Measurements from ENCODE around the gene NVL. TPM values are rescaled to one million over a fixed set of nuclear protein-coding genes. Genes with fewer than 3 reads are reported as not detected.

The NVL gene
- total RNA-seq, 1 donor from 2014 or later: 101 TPM

DNA sequence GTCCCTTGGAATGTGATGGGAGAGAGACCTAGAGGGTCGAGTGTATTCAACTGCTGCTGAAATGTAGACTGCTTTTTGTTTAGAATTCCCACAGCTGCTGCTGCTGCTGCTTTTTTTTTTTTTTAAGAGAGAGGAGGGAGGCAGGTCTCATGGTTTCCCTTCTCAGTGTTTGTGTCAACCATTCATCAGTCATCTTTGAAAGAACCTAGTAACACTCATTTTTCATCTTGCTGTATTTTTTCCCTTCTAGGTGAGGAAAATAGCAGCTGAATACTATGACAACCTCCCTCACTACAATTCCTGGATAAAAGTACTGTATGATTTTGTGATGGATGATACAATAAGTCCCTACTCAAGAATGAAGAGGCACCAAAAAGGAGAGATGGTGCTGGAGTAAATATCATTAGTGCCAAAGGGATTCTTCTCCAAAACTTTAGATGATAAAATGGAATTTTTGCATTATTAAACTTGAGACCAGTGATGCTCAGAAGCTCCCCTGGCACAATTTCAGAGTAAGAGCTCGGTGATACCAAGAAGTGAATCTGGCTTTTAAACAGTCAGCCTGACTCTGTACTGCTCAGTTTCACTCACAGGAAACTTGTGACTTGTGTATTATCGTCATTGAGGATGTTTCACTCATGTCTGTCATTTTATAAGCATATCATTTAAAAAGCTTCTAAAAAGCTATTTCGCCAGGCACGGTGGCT is 137.7 kb downstream of the NVL start:
- H3K9me3 Mint-ChIP-seq: peaks cover 5% of the 10 kb centered on the region
- Histone ChIP-seq H3K27ac (no peak overlapping the region), H3K4me3 (no peak overlapping the region), H3K79me2 (ENCODE audit: low read depth) (peaks cover 31% of the 10 kb centered on the region), H3F3A (ENCODE audit: low read depth) (peaks cover 3% of the 10 kb centered on the region), H3K4me2 (no peak overlapping the region), H3K9ac (no peak overlapping the region), H2AFZ (replicated peaks) (no peak overlapping the region), H4K20me1 (ENCODE audit: low read depth) (no peaks in the 10 kb centered on the region), H3K36me3 (peaks cover 7% of the 10 kb centered on the region), H3K9me3 (ENCODE audit: low read depth) (no peaks in the 10 kb centered on the region), H3K27me3 (no peaks in the 10 kb centered on the region), H3K4me1 (no peaks in the 10 kb centered on the region)
- DNase-seq (ENCODE audit: low spot score): no peak
- no peak for TF ChIP-seq EZH2 (IDR thresholded peaks at IDR 0.05)
- no peak for TF ChIP-seq EZH2phosphoT487 (IDR thresholded peaks at IDR 0.05)
- TF ChIP-seq, protein P1, sequence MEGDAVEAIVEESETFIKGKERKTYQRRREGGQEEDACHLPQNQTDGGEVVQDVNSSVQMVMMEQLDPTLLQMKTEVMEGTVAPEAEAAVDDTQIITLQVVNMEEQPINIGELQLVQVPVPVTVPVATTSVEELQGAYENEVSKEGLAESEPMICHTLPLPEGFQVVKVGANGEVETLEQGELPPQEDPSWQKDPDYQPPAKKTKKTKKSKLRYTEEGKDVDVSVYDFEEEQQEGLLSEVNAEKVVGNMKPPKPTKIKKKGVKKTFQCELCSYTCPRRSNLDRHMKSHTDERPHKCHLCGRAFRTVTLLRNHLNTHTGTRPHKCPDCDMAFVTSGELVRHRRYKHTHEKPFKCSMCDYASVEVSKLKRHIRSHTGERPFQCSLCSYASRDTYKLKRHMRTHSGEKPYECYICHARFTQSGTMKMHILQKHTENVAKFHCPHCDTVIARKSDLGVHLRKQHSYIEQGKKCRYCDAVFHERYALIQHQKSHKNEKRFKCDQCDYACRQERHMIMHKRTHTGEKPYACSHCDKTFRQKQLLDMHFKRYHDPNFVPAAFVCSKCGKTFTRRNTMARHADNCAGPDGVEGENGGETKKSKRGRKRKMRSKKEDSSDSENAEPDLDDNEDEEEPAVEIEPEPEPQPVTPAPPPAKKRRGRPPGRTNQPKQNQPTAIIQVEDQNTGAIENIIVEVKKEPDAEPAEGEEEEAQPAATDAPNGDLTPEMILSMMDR (IDR thresholded peaks at IDR 0.05): no peak
- H3K27me3 Mint-ChIP-seq (ENCODE audit: insufficient read depth, low read depth): peaks cover 2% of the 10 kb centered on the region
- no peak overlapping the region for H3K27ac Mint-ChIP-seq
- H3K4me1 Mint-ChIP-seq: no peaks in the 10 kb centered on the region
- peaks cover 31% of the 10 kb centered on the region for H3K36me3 Mint-ChIP-seq
- no peak overlapping the region for H3K4me3 Mint-ChIP-seq

DNA sequence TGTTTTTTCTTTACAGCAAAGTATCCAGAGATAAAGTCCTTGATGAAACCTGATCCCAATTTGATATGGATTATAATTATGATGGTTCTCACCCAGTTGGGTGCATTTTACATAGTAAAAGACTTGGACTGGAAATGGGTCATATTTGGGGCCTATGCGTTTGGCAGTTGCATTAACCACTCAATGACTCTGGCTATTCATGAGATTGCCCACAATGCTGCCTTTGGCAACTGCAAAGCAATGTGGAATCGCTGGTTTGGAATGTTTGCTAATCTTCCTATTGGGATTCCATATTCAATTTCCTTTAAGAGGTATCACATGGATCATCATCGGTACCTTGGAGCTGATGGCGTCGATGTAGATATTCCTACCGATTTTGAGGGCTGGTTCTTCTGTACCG is 140.4 kb downstream of the NVL start:
- TF ChIP-seq, protein P1 (IDR thresholded peaks at IDR 0.05): no peak
- TF ChIP-seq EZH2phosphoT487 (IDR thresholded peaks at IDR 0.05) (no peak), EZH2 (IDR thresholded peaks at IDR 0.05) (no peak)
- H3K36me3 Mint-ChIP-seq: peaks cover 44% of the 10 kb centered on the region
- no peak overlapping the region for H2AFZ ChIP-seq (replicated peaks)
- no peaks in the 10 kb centered on the region for H3K9me3 ChIP-seq (ENCODE audit: low read depth)
- no peaks in the 10 kb centered on the region for H3F3A ChIP-seq (ENCODE audit: low read depth)
- H3K9me3 Mint-ChIP-seq: peaks cover 12% of the 10 kb centered on the region
- peaks cover 7% of the 10 kb centered on the region for H3K36me3 ChIP-seq
- no peaks in the 10 kb centered on the region for H3K27me3 ChIP-seq
- no peaks in the 10 kb centered on the region for H4K20me1 ChIP-seq (ENCODE audit: low read depth)
- H3K4me2 ChIP-seq: no peak overlapping the region
- H3K4me1 Mint-ChIP-seq: peaks cover 7% of the 10 kb centered on the region
- H3K4me3 ChIP-seq: no peak overlapping the region
- no peak for DNase-seq (ENCODE audit: low spot score)
- peaks cover 2% of the 10 kb centered on the region for H3K27me3 Mint-ChIP-seq (ENCODE audit: insufficient read depth, low read depth)
- H3K4me1 ChIP-seq: no peaks in the 10 kb centered on the region
- no peak overlapping the region for H3K9ac ChIP-seq
- H3K27ac Mint-ChIP-seq: no peak overlapping the region
- H3K4me3 Mint-ChIP-seq: no peak overlapping the region
- no peak overlapping the region for H3K27ac ChIP-seq
- peaks cover 58% of the 10 kb centered on the region for H3K79me2 ChIP-seq (ENCODE audit: low read depth)

DNA sequence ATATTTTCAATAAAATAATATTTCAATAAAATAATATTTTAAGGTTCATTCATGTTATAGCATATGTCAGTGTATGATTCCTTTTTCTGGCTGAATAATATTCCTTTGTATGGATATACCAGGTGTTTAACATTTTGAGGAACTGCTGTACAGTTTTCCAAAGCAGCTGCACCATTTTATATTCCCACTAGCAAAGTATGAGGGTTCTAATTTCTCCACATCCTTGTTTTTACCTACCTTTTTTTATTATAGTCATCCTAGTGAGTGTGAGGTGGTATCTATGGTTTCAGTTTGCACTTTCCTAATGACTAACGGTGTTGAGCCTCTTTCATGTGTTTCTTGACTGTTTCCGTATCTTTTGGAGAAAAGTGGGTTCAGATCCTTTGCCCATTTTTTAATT is 141.7 kb downstream of the NVL start:
- no peak overlapping the region for H3K4me3 ChIP-seq
- H3K27me3 ChIP-seq: no peaks in the 10 kb centered on the region
- H3K4me1 Mint-ChIP-seq: peaks cover 12% of the 10 kb centered on the region
- H3K9me3 ChIP-seq (ENCODE audit: low read depth): no peaks in the 10 kb centered on the region
- TF ChIP-seq EZH2 (IDR thresholded peaks at IDR 0.05): no peak
- TF ChIP-seq, protein P1 (IDR thresholded peaks at IDR 0.05): no peak
- no peak for TF ChIP-seq EZH2phosphoT487 (IDR thresholded peaks at IDR 0.05)
- no peak overlapping the region for H3K4me2 ChIP-seq
- peaks cover 6% of the 10 kb centered on the region for H3F3A ChIP-seq (ENCODE audit: low read depth)
- H3K27ac ChIP-seq: no peak overlapping the region
- peaks cover 12% of the 10 kb centered on the region for H3K9me3 Mint-ChIP-seq
- H3K27ac Mint-ChIP-seq: no peak overlapping the region
- peaks cover 69% of the 10 kb centered on the region for H3K79me2 ChIP-seq (ENCODE audit: low read depth)
- no peak overlapping the region for H3K9ac ChIP-seq
- no peak overlapping the region for H3K4me3 Mint-ChIP-seq
- no peaks in the 10 kb centered on the region for H3K4me1 ChIP-seq
- no peaks in the 10 kb centered on the region for H4K20me1 ChIP-seq (ENCODE audit: low read depth)
- H3K27me3 Mint-ChIP-seq (ENCODE audit: insufficient read depth, low read depth): peaks cover 7% of the 10 kb centered on the region
- H2AFZ ChIP-seq (replicated peaks): no peak overlapping the region
- H3K36me3 ChIP-seq: peaks cover 4% of the 10 kb centered on the region
- H3K36me3 Mint-ChIP-seq: peaks cover 39% of the 10 kb centered on the region
- no peak for DNase-seq (ENCODE audit: low spot score)

Measured in neural progenitor cell (in vitro differentiated cells).